ENCODE data around the gene STOX1. TPM values are rescaled to one million over a fixed set of nuclear protein-coding genes. Genes with fewer than 3 reads are reported as not detected.
"Not testable (repeated sequence)": the region's sequence is repeated elsewhere in the genome, so short reads cannot be mapped to it uniquely, and the experiment has no call there.

Gene STOX1
- total and polyA plus RNA-seq, 5 experiments from 2014 or later, result 0.29 to 1.1 (median 0.52) TPM

DNA sequence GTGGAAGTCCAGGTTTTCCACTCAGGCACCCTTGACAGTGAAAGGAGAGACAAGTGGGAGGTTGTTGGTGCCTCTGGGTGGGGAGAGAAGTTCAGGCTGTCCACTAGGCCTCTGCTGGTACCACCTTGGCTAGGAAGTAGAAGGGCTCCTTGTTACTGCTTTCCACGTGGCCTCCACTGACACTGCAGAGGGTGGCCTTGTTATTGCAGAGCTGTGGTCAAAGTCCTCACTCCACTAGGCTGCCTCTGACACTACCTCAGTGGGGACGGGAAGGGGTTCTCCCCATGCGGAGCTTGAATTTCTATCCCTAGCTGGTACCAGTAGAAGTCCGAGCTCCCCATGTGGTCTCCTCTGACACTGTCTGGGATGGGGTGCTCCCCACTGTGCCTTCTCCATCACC, 14.9 kb upstream of the STOX1 start:
- Mint-ChIP-seq H3K27me3 (no peaks in the 10 kb centered on the region), H3K9me3 (no peaks in the 10 kb centered on the region), H3K36me3 (no peaks in the 10 kb centered on the region), H3K4me3 (no peak overlapping the region), H3K27ac (no peak overlapping the region), H3K4me1 (no peaks in the 10 kb centered on the region)
- ATAC-seq, result no peak
- POLR2A ChIA-PET, result no interaction called here
- no peak for DNase-seq

DNA sequence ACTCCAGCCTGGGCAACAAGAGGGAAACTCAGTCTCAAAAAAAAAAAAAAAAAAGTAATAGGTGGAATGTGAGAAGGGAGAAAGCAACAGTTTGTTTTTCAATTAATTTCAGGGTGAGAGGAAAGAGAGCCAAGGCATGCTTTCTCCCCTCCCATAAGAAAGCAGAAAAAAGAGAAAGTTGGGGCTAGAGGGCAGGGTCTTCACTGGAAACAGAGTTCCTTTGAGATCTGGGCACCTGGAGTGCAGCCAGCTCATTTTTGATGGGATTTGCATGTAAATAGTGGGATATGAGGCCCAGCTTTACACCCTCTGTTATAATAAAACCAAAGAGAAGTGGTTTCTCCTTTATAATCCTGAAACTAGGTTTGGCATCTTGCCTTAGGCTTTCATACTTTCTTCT, 13.8 kb upstream of the STOX1 start:
- H3K36me3 Mint-ChIP-seq, result no peaks in the 10 kb centered on the region
- DNase-seq (no peak), ATAC-seq (no peak)
- no peak overlapping the region for H3K4me3 Mint-ChIP-seq
- H3K9me3 Mint-ChIP-seq, result no peaks in the 10 kb centered on the region
- POLR2A ChIA-PET, result no interaction called here
- no peaks in the 10 kb centered on the region for H3K4me1 Mint-ChIP-seq
- H3K27me3 Mint-ChIP-seq, result no peaks in the 10 kb centered on the region
- H3K27ac Mint-ChIP-seq, result no peak overlapping the region

DNA sequence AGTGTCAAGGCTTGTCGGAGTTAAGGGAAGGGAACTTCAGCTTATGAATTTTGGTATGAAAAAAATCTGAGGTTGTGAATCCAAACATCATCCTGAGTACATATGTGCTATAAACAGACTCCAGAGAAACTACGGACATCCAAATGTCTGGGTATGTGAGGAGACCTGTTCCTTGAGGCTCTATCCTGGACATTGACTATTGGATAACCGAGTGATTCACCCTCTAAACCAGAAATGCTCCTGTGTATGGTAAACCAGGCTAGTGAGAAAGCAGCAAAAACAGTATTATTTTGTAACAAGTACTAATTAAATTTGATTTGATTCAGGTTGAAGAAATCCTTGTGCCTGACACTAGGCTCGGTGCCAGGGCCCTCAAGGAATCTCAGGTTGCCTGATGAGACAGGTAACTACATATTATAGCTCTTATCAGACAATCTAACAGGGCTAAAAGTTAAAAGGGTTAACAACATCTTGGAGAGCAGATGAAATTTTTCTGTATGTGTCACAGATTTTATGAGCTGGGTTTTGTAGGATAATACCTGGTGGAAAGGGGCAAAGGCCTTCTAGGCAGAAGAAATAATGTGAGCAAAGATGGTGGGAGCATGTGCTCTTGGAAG, 10.4 kb upstream of the STOX1 start:
- no peak for ATAC-seq
- Mint-ChIP-seq H3K27ac (no peak overlapping the region), H3K4me1 (no peaks in the 10 kb centered on the region), H3K4me3 (no peak overlapping the region), H3K36me3 (no peaks in the 10 kb centered on the region), H3K27me3 (peaks cover 0 to 2% (median 0%) of the 10 kb centered on the region in 5 donors), H3K9me3 (no peaks in the 10 kb centered on the region)
- POLR2A ChIA-PET, result no interaction called here
- DNase-seq, result no peak

DNA sequence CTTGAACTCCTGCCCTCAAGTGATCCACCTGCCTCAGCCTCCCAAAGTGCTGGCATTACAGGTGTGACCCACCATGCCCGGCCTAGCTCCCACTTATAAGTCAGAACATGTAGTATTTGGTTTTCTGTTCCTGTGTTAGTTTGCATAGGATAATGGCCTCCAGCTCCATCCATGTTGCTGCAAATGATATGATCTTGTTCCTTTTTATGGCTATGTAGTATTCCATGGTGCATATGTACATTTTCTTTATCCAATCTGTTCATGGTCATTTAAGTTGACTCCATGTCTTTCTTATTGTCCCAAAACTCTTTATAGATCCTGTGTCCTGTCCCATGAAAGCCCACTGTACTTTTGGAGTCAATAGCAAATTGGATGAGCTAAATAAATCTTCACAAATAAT, 7.0 kb upstream of the STOX1 start:
- H3K27me3 Mint-ChIP-seq, H3K4me3 Mint-ChIP-seq, DNase-seq, H3K4me1 Mint-ChIP-seq, ATAC-seq, POLR2A ChIA-PET, H3K27ac Mint-ChIP-seq, H3K36me3 Mint-ChIP-seq, H3K9me3 Mint-ChIP-seq: not testable (repeated sequence)

DNA sequence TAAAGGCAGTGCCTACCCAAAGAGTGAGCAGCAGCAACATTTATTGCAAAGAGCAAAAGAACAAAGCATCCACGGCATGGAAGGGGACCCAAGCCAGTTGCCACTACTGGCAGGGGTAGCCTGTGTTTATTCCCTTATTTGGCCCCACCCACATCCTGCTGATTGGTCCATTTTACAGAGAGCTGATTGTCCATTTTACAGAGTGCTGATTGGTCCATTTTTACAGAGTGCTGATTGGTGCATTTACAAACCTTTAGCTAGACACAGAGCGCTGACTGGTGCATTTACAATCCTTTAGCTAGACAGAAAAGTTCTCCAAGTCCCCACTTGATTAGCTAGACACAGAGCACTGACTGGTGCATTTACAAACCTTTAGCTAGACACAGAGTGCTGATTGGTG, 4.7 kb upstream of the STOX1 start:
- POLR2A ChIA-PET, H3K27ac Mint-ChIP-seq, ATAC-seq, H3K4me3 Mint-ChIP-seq, H3K36me3 Mint-ChIP-seq, H3K4me1 Mint-ChIP-seq, H3K27me3 Mint-ChIP-seq, DNase-seq, H3K9me3 Mint-ChIP-seq: not testable (repeated sequence)

DNA sequence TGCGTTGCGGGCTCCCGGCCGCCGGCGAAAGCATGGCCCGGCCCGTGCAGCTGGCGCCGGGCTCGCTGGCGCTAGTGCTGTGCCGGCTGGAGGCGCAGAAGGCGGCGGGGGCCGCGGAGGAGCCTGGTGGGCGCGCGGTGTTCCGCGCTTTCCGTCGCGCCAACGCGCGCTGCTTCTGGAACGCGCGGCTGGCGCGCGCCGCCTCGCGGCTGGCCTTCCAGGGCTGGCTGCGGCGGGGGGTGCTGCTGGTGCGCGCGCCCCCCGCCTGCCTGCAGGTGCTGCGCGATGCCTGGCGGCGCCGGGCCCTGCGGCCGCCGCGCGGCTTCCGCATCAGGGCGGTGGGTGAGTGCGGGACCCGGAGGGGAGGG, 245 bp downstream of the STOX1 start:
- H3K36me3 Mint-ChIP-seq, H3K9me3 Mint-ChIP-seq, H3K27ac Mint-ChIP-seq, H3K4me3 Mint-ChIP-seq, H3K27me3 Mint-ChIP-seq, DNase-seq: not testable (repeated sequence)
- POLR2A ChIA-PET, result interaction anchor here (1.0 to 3.1 kb wide), 2 partner anchors 73 to 269 kb away, joined by 3 to 20 read pairs; partner anchors contain the start of gene DDX50
- ATAC-seq, result peak; percentile 58 to 65
- peaks cover 4 to 26% (median 17%) of the 10 kb centered on the region in 4 donors for H3K4me1 Mint-ChIP-seq

DNA sequence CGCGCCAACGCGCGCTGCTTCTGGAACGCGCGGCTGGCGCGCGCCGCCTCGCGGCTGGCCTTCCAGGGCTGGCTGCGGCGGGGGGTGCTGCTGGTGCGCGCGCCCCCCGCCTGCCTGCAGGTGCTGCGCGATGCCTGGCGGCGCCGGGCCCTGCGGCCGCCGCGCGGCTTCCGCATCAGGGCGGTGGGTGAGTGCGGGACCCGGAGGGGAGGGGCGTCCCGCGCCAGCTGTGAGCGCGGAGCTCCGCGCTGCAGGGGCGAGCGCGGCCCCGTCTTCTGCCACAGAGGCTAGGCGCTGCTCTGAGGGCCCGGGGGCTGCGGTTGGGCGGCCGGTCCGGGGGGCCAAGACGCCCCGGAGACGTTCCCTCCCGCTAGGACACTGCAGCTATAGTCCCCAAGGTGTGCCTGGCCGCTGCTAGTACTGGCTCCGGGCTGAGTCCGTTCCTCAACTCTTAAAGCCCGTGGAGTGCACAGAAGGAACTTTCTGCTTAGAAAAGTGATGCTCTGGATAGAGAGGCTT, 811 bp downstream of the STOX1 start:
- H3K9me3 Mint-ChIP-seq, H3K27me3 Mint-ChIP-seq, H3K36me3 Mint-ChIP-seq: not testable (repeated sequence)
- peak in 7 of 10 donors; percentile 10 to 37 (median 21) for DNase-seq
- POLR2A ChIA-PET, result interaction anchor here (3.1 kb wide), 1 partner anchor 73 kb away, joined by 20 read pairs; the partner anchor contains the start of gene DDX50
- peaks cover 4 to 26% (median 17%) of the 10 kb centered on the region in 4 donors for H3K4me1 Mint-ChIP-seq
- peak overlapping the region in 1 of 10 donors; percentile 75 for H3K27ac Mint-ChIP-seq
- H3K4me3 Mint-ChIP-seq, result peak overlapping the region; percentile 39 to 80 (median 65)
- peak; percentile 66 to 73 for ATAC-seq

DNA sequence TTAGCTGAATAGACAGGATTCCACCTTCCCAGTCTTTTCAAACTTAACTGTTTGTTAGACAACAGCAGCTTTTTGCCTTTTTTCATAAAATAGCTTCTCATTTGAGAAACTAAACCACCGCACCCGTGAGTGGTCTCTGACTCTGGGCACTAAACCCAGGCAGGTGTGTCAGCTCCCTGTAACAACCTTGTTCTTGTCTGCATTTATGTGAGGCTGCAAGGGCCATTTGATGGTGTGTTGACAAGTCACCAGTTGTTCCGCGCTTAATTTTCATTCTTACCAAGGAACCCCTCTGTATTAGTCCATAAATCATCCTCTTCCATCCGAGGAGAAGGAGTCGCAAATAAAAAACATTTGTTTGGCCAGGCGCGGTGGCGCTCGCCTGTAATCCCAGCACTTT, 1.5 kb downstream of the STOX1 start:
- no peaks in the 10 kb centered on the region for H3K27me3 Mint-ChIP-seq
- H3K27ac Mint-ChIP-seq, result peak overlapping the region in 5 of 10 donors; percentile 9 to 75 (median 47)
- DNase-seq, result no peak
- H3K9me3 Mint-ChIP-seq, result no peaks in the 10 kb centered on the region
- ATAC-seq, result no peak
- H3K4me1 Mint-ChIP-seq, result peaks cover 4 to 26% (median 17%) of the 10 kb centered on the region in 4 donors
- H3K4me3 Mint-ChIP-seq, result peak overlapping the region; percentile 49 to 80 (median 65)
- POLR2A ChIA-PET, result interaction anchor here (3.1 kb wide), 1 partner anchor 72 kb away, joined by 20 read pairs; the partner anchor contains the start of gene DDX50
- no peaks in the 10 kb centered on the region for H3K36me3 Mint-ChIP-seq

DNA sequence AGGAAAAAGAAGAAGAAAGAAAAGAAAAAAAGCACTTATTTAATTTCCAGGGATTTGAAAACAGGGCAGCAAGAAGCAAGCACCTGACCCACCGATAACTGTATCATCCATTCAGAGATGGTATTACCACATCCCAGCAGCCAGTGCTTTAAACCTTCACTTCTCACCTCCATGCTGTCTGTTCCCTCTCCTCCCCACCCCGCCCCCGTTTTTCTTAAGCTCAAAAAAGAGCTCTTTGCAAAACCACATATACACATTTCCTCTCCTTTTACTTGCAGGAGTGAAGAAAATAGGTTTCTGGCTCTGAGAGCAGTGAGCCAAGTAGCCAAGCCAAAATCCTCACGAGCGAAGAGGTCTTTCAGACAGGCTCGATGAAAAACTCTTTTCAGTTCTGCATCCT, 2.2 kb downstream of the STOX1 start:
- H3K27me3 Mint-ChIP-seq, result no peaks in the 10 kb centered on the region
- H3K36me3 Mint-ChIP-seq, result no peaks in the 10 kb centered on the region
- H3K4me1 Mint-ChIP-seq, result peaks cover 4 to 26% (median 17%) of the 10 kb centered on the region in 4 donors
- H3K27ac Mint-ChIP-seq, result peak overlapping the region in 3 of 10 donors; percentile 56 to 70 (median 57)
- H3K4me3 Mint-ChIP-seq, result peak overlapping the region; percentile 15 to 80 (median 50)
- DNase-seq (peak in 2 of 10 donors; percentile 18 to 19), ATAC-seq (peak in 1 of 2 donors; percentile 5)
- no peaks in the 10 kb centered on the region for H3K9me3 Mint-ChIP-seq
- POLR2A ChIA-PET, result no interaction called here

DNA sequence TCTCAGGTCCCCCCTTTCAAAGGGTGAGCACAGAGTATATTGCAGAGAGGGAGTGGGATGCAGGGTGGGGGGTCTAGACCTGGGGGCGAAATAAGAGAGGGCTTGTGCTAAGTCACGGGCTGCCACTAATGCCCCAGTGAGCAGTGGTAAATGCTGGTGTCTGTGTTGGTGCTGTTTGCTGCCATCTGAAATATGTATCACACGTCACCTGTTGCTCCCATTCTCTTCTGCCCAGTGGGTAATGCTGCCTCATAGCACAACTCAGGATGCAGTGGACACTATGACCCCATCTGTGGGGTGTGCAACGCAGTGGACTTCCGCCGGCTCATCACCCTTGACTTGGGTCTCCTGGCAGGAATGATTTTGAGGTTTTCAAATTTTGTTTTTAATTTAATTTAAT, 2.6 kb downstream of the STOX1 start:
- no peaks in the 10 kb centered on the region for H3K27me3 Mint-ChIP-seq
- H3K27ac Mint-ChIP-seq, result peak overlapping the region in 5 of 10 donors; percentile 6 to 70 (median 46)
- POLR2A ChIA-PET, result no interaction called here
- DNase-seq, result no peak
- ATAC-seq, result no peak
- no peaks in the 10 kb centered on the region for H3K9me3 Mint-ChIP-seq
- no peaks in the 10 kb centered on the region for H3K36me3 Mint-ChIP-seq
- peaks cover 4 to 26% (median 17%) of the 10 kb centered on the region in 4 donors for H3K4me1 Mint-ChIP-seq
- peak overlapping the region in 9 of 10 donors; percentile 15 to 80 (median 50) for H3K4me3 Mint-ChIP-seq

DNA sequence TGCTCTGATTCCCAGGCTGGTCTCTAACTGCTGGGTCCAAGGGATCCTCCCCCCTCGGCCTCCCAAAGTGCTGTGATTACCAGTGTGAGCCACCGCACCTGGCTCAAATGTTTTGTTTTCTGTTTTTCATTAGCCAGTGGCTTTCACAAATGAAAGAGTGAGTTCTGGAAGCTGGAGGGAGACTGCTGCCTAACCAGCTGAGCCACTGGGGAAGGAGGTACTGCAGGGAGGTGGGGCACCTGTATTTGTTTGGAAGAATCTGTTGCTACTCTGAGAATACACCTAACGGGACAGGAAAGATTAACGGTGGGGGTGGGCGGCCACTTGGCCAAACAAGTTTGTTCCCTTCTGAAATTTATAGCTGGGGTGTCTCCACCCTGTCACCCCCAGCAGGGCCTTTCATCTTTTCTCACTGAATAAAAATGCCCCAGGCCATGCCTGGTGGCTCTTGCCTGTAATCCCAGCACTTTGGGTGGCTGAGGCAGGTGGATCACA, 4.7 kb downstream of the STOX1 start:
- H3K9me3 Mint-ChIP-seq, result no peaks in the 10 kb centered on the region
- DNase-seq (no peak), ATAC-seq (no peak)
- peaks cover 4 to 17% (median 15%) of the 10 kb centered on the region in 4 donors for H3K4me1 Mint-ChIP-seq
- H3K36me3 Mint-ChIP-seq, result no peaks in the 10 kb centered on the region
- no peaks in the 10 kb centered on the region for H3K27me3 Mint-ChIP-seq
- POLR2A ChIA-PET, result interaction anchor here (0.6 kb wide), 1 partner anchor 122 kb away, joined by 3 read pairs; no protein-coding TSS in a partner anchor
- H3K4me3 Mint-ChIP-seq, result no peak overlapping the region
- H3K27ac Mint-ChIP-seq, result peak overlapping the region in 1 of 10 donors; percentile 43

DNA sequence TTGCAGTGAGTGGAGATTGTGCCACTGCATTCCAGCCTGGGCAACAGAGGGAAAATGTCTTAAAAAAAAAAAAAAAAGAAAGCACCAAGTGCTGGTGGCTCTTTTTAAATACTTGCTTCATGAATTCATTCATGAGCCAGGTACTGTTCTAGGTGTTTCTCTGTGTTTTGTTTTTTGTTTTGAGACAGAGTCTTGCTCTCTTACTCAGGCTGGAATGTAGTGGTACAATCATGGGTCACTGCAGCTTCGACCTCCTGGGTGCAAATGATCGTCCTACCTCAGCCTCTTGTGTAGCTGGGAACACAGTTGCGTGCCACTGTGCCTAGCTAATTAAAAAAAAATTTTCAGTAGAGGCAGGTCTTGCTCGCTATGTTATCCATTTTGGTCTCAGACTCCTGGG, 5.3 kb downstream of the STOX1 start:
- H3K4me3 Mint-ChIP-seq, result no peak overlapping the region
- POLR2A ChIA-PET, result interaction anchor here (0.6 kb wide), 1 partner anchor 122 kb away, joined by 3 read pairs; no protein-coding TSS in a partner anchor
- H3K9me3 Mint-ChIP-seq, result no peaks in the 10 kb centered on the region
- ATAC-seq, result no peak
- no peaks in the 10 kb centered on the region for H3K27me3 Mint-ChIP-seq
- no peak overlapping the region for H3K27ac Mint-ChIP-seq
- DNase-seq, result no peak
- H3K36me3 Mint-ChIP-seq, result no peaks in the 10 kb centered on the region
- H3K4me1 Mint-ChIP-seq, result peaks cover 4 to 17% (median 15%) of the 10 kb centered on the region in 4 donors

DNA sequence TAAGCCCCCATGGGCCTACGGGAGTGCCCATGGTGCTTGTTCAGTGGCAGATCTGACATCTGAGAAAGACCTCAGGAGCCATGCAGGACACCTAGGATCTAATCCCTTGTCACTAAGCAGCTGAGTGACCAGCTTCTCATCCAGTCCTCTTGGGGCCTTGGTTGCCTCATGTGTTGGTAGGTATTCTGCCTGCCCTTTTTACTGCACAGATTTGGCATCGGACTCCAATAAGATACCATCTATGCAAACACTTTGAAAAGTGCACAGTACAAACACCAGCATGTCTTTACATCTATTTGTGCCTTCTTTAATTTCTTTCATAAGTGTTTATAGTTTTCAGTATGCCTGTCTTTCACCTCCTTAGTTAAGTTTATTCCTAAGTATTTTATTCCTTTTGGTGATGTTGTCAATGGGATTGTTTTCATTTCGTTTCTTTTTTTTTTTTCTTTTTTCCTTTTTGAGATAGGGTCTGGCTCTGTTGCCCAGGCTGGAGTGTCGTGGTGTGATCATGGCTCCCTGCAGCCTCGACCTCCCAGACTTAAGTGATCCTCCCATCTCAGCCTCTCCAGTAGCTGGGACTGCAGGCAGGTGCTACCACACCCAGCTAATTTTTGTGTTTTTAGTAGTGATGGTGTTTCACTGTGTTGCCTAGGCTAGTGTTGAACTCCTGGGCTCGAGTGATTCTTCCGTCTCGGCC, 10.4 kb downstream of the STOX1 start:
- no peaks in the 10 kb centered on the region for H3K36me3 Mint-ChIP-seq
- no peak for DNase-seq
- no peaks in the 10 kb centered on the region for H3K4me1 Mint-ChIP-seq
- POLR2A ChIA-PET, result no interaction called here
- H3K9me3 Mint-ChIP-seq, result no peaks in the 10 kb centered on the region
- no peaks in the 10 kb centered on the region for H3K27me3 Mint-ChIP-seq
- H3K27ac Mint-ChIP-seq, result peak overlapping the region in 1 of 10 donors; percentile 39
- ATAC-seq, result no peak
- H3K4me3 Mint-ChIP-seq, result no peak overlapping the region

All from naive thymus-derived CD8-positive, alpha-beta T cell (primary cell).